H1 (cell line): Measurements from ENCODE around the gene CTIF. TPM values are rescaled to one million over a fixed set of nuclear protein-coding genes. Genes with fewer than 3 reads are reported as not detected.

Experiments
- CTCF ChIA-PET: fragments of 300-600 bp; sonication (Branson Sonifier 250); formaldehyde crosslinking; loops from one replicate; lab custom pipeline; 2021; ENCODE audit not compliant: partially characterized antibody; lab: Charles Lee
- POLR2A ChIA-PET: fragments of 300-600 bp; sonication (Branson Sonifier 250); formaldehyde crosslinking; loops from one replicate; lab custom pipeline; 2021; ENCODE audit warnings: inconsistent platforms; ENCODE audit not compliant: partially characterized antibody; lab: Charles Lee
- DNase-seq, 2 experiments: peaks; one replicate each; pipeline versions ENCODE4 v3.0.0 to v3.0.0-alpha.2; 2010 to 2022; ENCODE audit warnings: low spot score in 2 of 2, low read depth in 1 of 2, mixed read lengths in 1 of 2
- FAIRE-seq: peaks from 2 replicates; lab custom pipeline; 2011; peaks lifted over from hg19 to GRCh38; lab: Jason Lieb, UNC
- H2AFZ ChIP-seq: 2 replicates; pipeline ENCODE4 v1.8.1; 2012; ENCODE audit warnings: low read length, inconsistent platforms
- H2AK5ac ChIP-seq: 2 replicates; pipeline ENCODE4 v1.6.1; 2013; ENCODE audit warnings: low read depth, low read length
- H2BK120ac ChIP-seq: replicated peaks from 2 replicates; pipeline ENCODE3; 2013; ENCODE audit warnings: low read depth, low read length, inconsistent platforms
- H2BK12ac ChIP-seq: 2 replicates; pipeline ENCODE4 v1.6.1; 2013; ENCODE audit warnings: low read depth, low read length
- H2BK15ac ChIP-seq: 2 replicates; pipeline ENCODE4 v1.6.1; 2013; ENCODE audit warnings: low read length
- H2BK20ac ChIP-seq: 2 replicates; pipeline ENCODE4 v1.6.1; 2013; ENCODE audit warnings: low read length
- H2BK5ac ChIP-seq: 2 replicates; pipeline ENCODE4 v1.6.1; 2013; ENCODE audit warnings: low read depth, low read length
- H3K14ac ChIP-seq: 2 replicates; pipeline ENCODE4 v1.6.1; 2013; ENCODE audit warnings: inconsistent platforms; ENCODE audit not compliant: insufficient read length
- H3K18ac ChIP-seq: 2 replicates; pipeline ENCODE4 v1.6.1; 2013; ENCODE audit warnings: low read length; ENCODE audit errors: extremely low read depth
- H3K23ac ChIP-seq: 2 replicates; pipeline ENCODE4 v1.6.1; 2013; ENCODE audit warnings: inconsistent platforms; ENCODE audit not compliant: insufficient read length
- H3K23me2 ChIP-seq: 2 replicates; pipeline ENCODE4 v1.6.1; 2013; ENCODE audit warnings: low read depth, low read length
- H3K27ac ChIP-seq: 2 replicates; pipeline ENCODE4 v1.6.1; 2011; ENCODE audit warnings: low read depth, low read length, inconsistent platforms
- H3K27me3 ChIP-seq, 4 experiments: replicated peaks in 1 of 4; 1 replicate in 1 of 4; 2 replicates in 3 of 4; pipeline versions ENCODE4 v1.6.1 to v1.8.1; 2011 to 2013; ENCODE audit warnings: low read length in 3 of 4, mild to moderate bottlenecking in 3 of 4, inconsistent platforms in 2 of 4, mixed read lengths in 2 of 4, moderate library complexity in 1 of 4; ENCODE audit not compliant: control insufficient read depth in 3 of 4, insufficient read depth in 3 of 4; ENCODE audit errors: extremely low read depth in 1 of 4
- H3K36me3 ChIP-seq, 4 experiments: 2 replicates each; pipeline versions ENCODE4 v1.6.1 to v1.8.1; 2011 to 2013; ENCODE audit warnings: mild to moderate bottlenecking in 4 of 4, low read length in 3 of 4, moderate library complexity in 2 of 4, control low read depth in 1 of 4, inconsistent platforms in 1 of 4; ENCODE audit not compliant: insufficient read depth in 4 of 4, control insufficient read depth in 2 of 4
- H3K4ac ChIP-seq: replicated peaks from 2 replicates; pipeline ENCODE3; 2013; ENCODE audit warnings: low read length, low read depth, mixed read lengths, inconsistent platforms; ENCODE audit not compliant: insufficient read length
- H3K4me1 ChIP-seq, 4 experiments: replicated peaks in 1 of 4; 1 replicate in 1 of 4; 2 replicates in 3 of 4; pipeline versions ENCODE4 v1.6.1 to v1.8.1; 2011 to 2013; ENCODE audit warnings: low read length in 3 of 4, inconsistent platforms in 2 of 4, mixed read lengths in 1 of 4; ENCODE audit not compliant: insufficient read depth in 4 of 4, control insufficient read depth in 3 of 4
- H3K4me2 ChIP-seq, 2 experiments: 2 replicates each; pipeline versions ENCODE4 v1.6.1 to v1.8.1; 2011 to 2013; ENCODE audit warnings: low read depth in 2 of 2, low read length in 2 of 2, control low read depth in 1 of 2, inconsistent platforms in 1 of 2, mild to moderate bottlenecking in 1 of 2; ENCODE audit not compliant: insufficient read depth in 1 of 2
- H3K4me3 ChIP-seq, 4 experiments: fragments of 200-600, 300-600 bp in 1 of 4; sonication (generic), shearing (Covaris generic), sonication (Bioruptor Twin) in 1 of 4; 2 replicates each; pipeline versions ENCODE4 v1.5.1 to v1.8.1; 2011 to 2016; ENCODE audit warnings: low read length in 4 of 4, low read depth in 3 of 4, control low read depth in 2 of 4, inconsistent platforms in 2 of 4, mild to moderate bottlenecking in 2 of 4, mixed read lengths in 1 of 4, moderate library complexity in 1 of 4; ENCODE audit not compliant: insufficient read depth in 2 of 4; ENCODE audit errors: extremely low read depth in 1 of 4
- H3K56ac ChIP-seq: replicated peaks from 2 replicates; pipeline ENCODE3; 2013; ENCODE audit warnings: low read depth, mild to moderate bottlenecking, mixed read lengths, low read length, inconsistent platforms; ENCODE audit not compliant: insufficient read length
- H3K79me1 ChIP-seq: 2 replicates; pipeline ENCODE4 v1.6.1; 2013; ENCODE audit warnings: low read depth, low read length, control low read depth
- H3K79me2 ChIP-seq, 2 experiments: 2 replicates each; pipeline versions ENCODE4 v1.6.1 to v1.8.1; 2012 to 2013; ENCODE audit warnings: low read length in 2 of 2, mild to moderate bottlenecking in 2 of 2, inconsistent platforms in 1 of 2; ENCODE audit not compliant: insufficient read depth in 2 of 2, control insufficient read depth in 1 of 2
- H3K9ac ChIP-seq, 4 experiments: replicated peaks in 1 of 4; 1 replicate in 1 of 4; 2 replicates in 3 of 4; pipeline versions ENCODE4 v1.6.1 to v1.8.1; 2011 to 2013; ENCODE audit warnings: low read depth in 3 of 4, low read length in 3 of 4, control low read depth in 2 of 4, mild to moderate bottlenecking in 2 of 4, moderate library complexity in 2 of 4, inconsistent platforms in 1 of 4; ENCODE audit errors: extremely low read depth in 1 of 4
- H3K9me3 ChIP-seq, 2 experiments: 2 replicates each; pipeline versions ENCODE4 v1.6.1 to v1.8.1; 2012 to 2013; ENCODE audit warnings: mild to moderate bottlenecking in 2 of 2, moderate library complexity in 2 of 2, control low read depth in 1 of 2, inconsistent platforms in 1 of 2, low read depth in 1 of 2, low read length in 1 of 2, mixed read lengths in 1 of 2; ENCODE audit not compliant: insufficient read depth in 2 of 2
- H4K20me1 ChIP-seq, 2 experiments: replicated peaks in 1 of 2; 2 replicates each; pipeline versions ENCODE3 to v1.8.1; 2011 to 2013; ENCODE audit warnings: inconsistent platforms in 2 of 2, low read length in 2 of 2, mild to moderate bottlenecking in 1 of 2; ENCODE audit not compliant: insufficient read depth in 2 of 2, control insufficient read depth in 1 of 2
- H4K5ac ChIP-seq: 2 replicates; pipeline ENCODE4 v1.6.1; 2013; ENCODE audit warnings: low read length, low read depth, mixed read lengths, inconsistent platforms; ENCODE audit not compliant: insufficient read length
- H4K8ac ChIP-seq: 2 replicates; pipeline ENCODE4 v1.8.0; 2013; ENCODE audit warnings: mild to moderate bottlenecking, moderate library complexity, low read length, inconsistent platforms; ENCODE audit not compliant: insufficient read depth; ENCODE audit errors: extremely low read depth
- H4K91ac ChIP-seq: replicated peaks from 2 replicates; pipeline ENCODE3; 2013; ENCODE audit warnings: low read length, mixed read lengths, inconsistent platforms; ENCODE audit not compliant: insufficient read length
- KDM4A ChIP-seq: IDR thresholded peaks from one replicate; pipeline ENCODE4 v1.7.1; 2012; ENCODE audit warnings: low read depth, mild to moderate bottlenecking, moderate library complexity, low read length, inconsistent platforms; ENCODE audit not compliant: severe bottlenecking
- POU5F1 ChIP-seq: IDR thresholded peaks from 2 replicates; pipeline ENCODE4 v1.6.1; 2011; ENCODE audit warnings: low read depth, mild to moderate bottlenecking, low read length, moderate library complexity
- SIX5 ChIP-seq: IDR thresholded peaks from 2 replicates; pipeline ENCODE4 v1.6.1; 2011; ENCODE audit warnings: mild to moderate bottlenecking, low read depth, low read length
- SRF ChIP-seq: IDR thresholded peaks from 2 replicates; pipeline ENCODE4 v1.6.1; 2011; ENCODE audit warnings: mild to moderate bottlenecking, low read depth, low read length, moderate library complexity
- WGBS, 2 experiments: shearing (Covaris generic) in 1 of 2; methylation state at CpG; one replicate each; pipeline versions ENCODE4 v1.1.6 to v1.1.7; 2013 to 2015; ENCODE audit warnings: low lambda C conversion rate in 2 of 2, mixed read lengths in 2 of 2, inconsistent platforms in 1 of 2, low coverage in 1 of 2, missing lambda C conversion rate in 1 of 2; ENCODE audit not compliant: insufficient replicate concordance in 2 of 2, insufficient coverage in 1 of 2, insufficient read length in 1 of 2; ENCODE audit errors: extremely low coverage in 1 of 2, missing lambda C conversion rate in 1 of 2; 5-methylcytosine and 5-hydroxymethylcytosine counted together
- polyA plus RNA-seq, 7 experiments: library from polyadenylated mRNA; depleted of rRNA in 3 of 7; stranded (reverse) in 5 of 7; unstranded in 2 of 7; fragments of >200 nt in 5 of 7; fragments of 200-250 nt in 2 of 7; gene quantifications; 1 replicate in 5 of 7; 2 replicates in 1 of 7; 4 replicates in 1 of 7; pipeline versions ENCODE4 v1.2.1 to v1.2.3, GENCODE V29; 2011 to 2013; ENCODE audit warnings: missing spikeins in 2 of 7, mixed read lengths in 2 of 7
- total RNA-seq: library from RNA; stranded (reverse); fragmentation: NEBNext Ultra II Directional; extraction: Animal tissue kit (Norgen Biotek cat#: 25700); gene quantifications from 2 replicates; pipeline ENCODE4 v1.2.1, GENCODE V29; 2021

Gene CTIF
- total and polyA plus RNA-seq, 2 of the 8 experiments (the other 6 are each of a cell fraction or from before 2014, with no cell fraction given) = 9.0 to 17.8 TPM

DNA sequence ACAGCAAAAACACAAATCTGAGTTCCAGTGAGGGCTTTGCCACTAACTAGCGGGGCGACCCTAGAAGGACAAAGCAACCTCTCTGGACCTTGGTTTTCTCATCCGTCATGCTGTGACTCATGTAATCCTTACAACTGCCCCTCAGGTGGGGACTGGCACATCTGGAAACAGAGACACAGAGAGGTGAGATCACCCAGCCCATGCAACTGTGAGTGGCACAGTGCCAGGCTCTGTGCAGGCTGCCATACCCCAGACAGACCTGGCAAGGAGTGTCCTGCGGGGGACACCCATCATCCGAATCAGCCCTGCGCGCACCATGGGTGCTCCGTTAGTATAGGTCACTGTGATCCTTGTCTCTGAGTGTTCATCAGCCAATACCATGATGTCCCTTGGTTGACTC, 213.6 kb downstream of the CTIF start:
- POLR2A ChIA-PET = no interaction called here
- no peaks in the 10 kb centered on the region for H3K23me2 ChIP-seq
- no peak for FAIRE-seq

More for the DNA sequence above, 213.6 kb downstream of the CTIF start:
- no peak overlapping the region for H2BK12ac ChIP-seq
- H4K8ac ChIP-seq = no peak overlapping the region
- H3K56ac ChIP-seq = no peak overlapping the region
- H4K5ac ChIP-seq = no peak overlapping the region
- no peak for DNase-seq
- H2BK5ac ChIP-seq = no peak overlapping the region
- no peaks in the 10 kb centered on the region for H3K36me3 ChIP-seq
- H3K27ac ChIP-seq = no peak overlapping the region
- CTCF ChIA-PET = interaction anchor here (0.6 to 3.0 kb wide), 5 partner anchors 12 to 96 kb away, joined by 3 to 7 read pairs (median 3); no protein-coding TSS in a partner anchor
- H2AK5ac ChIP-seq = no peak overlapping the region
- no peak overlapping the region for H4K91ac ChIP-seq
- H3K4me2 ChIP-seq = no peak overlapping the region
- H2AFZ ChIP-seq = no peak overlapping the region
- no peaks in the 10 kb centered on the region for H3K79me2 ChIP-seq
- no peak overlapping the region for H3K14ac ChIP-seq
- 96% methylated on average over 8 of the region's 8 CpGs; no CpG with 5 or more reads in 1 of the 2 experiments for WGBS, 2 experiments
- no peaks in the 10 kb centered on the region for H3K9me3 ChIP-seq
- no peaks in the 10 kb centered on the region for H3K27me3 ChIP-seq
- H2BK20ac ChIP-seq = no peak overlapping the region
- H3K23ac ChIP-seq = no peak overlapping the region
- no peaks in the 10 kb centered on the region for H4K20me1 ChIP-seq
- no peak for TF ChIP-seq SIX5
- TF ChIP-seq POU5F1 = no peak
- TF ChIP-seq KDM4A = no peak
- no peak for TF ChIP-seq SRF
- H3K18ac ChIP-seq = no peak overlapping the region
- H3K4me3 ChIP-seq = no peak overlapping the region
- H3K4ac ChIP-seq = no peak overlapping the region
- H3K9ac ChIP-seq = no peak overlapping the region
- H2BK120ac ChIP-seq = no peak overlapping the region
- no peak overlapping the region for H2BK15ac ChIP-seq
- no peaks in the 10 kb centered on the region for H3K4me1 ChIP-seq
- no peaks in the 10 kb centered on the region for H3K79me1 ChIP-seq
